ENCODE measurements around the gene MYL4. TPM values are rescaled to one million over a fixed set of nuclear protein-coding genes. Genes with fewer than 3 reads are reported as not detected.

MYL4 gene
- polyA plus RNA-seq, 1 of the 3 experiments (the other 2 are of a cell fraction) = not detected

DNA sequence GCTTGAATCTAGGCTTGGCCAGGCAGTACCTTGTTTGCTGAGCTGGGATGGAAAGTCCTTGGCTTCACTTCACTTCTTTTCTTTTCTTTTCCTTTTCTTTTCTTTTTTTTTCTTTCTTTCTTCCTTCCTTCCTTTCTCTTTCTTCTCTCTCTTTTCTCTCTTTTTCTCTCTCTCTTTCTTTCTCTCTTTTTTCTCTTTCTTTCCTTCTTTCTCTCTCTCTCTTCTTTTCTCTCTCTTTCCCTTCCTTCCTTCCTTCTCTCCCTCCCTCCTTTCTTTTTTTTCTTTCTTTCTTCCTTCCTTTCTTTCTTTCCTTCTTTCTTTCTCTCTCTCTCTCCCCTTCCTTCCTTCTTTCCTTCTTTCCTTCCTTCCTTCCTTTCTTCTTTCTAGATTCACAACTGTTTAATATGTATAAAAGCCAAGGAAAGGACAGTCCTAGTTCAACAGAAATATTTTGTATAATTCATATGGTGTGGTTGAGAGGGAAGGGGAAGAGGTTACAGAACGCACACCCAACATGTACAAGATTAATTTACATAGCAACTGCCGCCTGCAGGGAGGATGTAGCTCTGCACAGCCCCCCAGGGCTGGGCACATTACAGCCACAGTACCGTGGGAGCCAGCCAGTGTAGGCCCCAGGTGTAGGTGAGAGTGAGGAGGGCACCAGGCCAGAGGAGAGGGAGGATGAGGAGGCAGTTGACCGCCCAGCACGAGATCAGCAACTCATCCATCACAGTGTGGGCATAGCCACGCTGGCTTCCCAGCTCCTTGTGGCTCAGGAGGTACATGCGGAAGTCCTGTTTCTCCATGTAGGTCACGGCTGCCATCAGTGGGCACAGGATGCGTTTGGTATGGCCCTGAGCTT lies 34.8 kb downstream of the MYL4 start:
- no peak overlapping the region for H3K9ac ChIP-seq
- peaks cover 15% of the 10 kb centered on the region in 2 experiments for H3K4me1 ChIP-seq (ENCODE audit: control insufficient read depth in 1 of 2, insufficient read depth in 2 of 2, low read depth in 1 of 2, low read length in 1 of 2)
- TF ChIP-seq, protein P1, sequence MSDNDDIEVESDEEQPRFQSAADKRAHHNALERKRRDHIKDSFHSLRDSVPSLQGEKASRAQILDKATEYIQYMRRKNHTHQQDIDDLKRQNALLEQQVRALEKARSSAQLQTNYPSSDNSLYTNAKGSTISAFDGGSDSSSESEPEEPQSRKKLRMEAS (IDR thresholded peaks at IDR 0.05; ENCODE audit: low read depth) = no peak
- no peak for TF ChIP-seq MXI1 (IDR thresholded peaks at IDR 0.05; ENCODE audit: low read depth, low read length)
- no peak overlapping the region for H3K4me2 ChIP-seq
- no peaks in the 10 kb centered on the region for H4K20me1 ChIP-seq (ENCODE audit: insufficient read depth)
- peaks cover 22% of the 10 kb centered on the region for H3F3A ChIP-seq (replicated peaks; ENCODE audit: insufficient read depth)
- CTCF ChIA-PET = interaction anchor here (1.6 to 8.7 kb wide), 6 partner anchors 9 to 72 kb away, joined by 4 to 71 read pairs (median 12); partner anchors contain the start of gene ITGB3
- no peak overlapping the region for H2AFZ ChIP-seq (ENCODE audit: low read depth)
- no peaks in the 10 kb centered on the region for H3K27me3 ChIP-seq (ENCODE audit: insufficient read depth)
- H3K9me3 ChIP-seq = no peaks in the 10 kb centered on the region
- DNase-seq = no peak
- H3K79me2 ChIP-seq (ENCODE audit: insufficient read depth) = no peaks in the 10 kb centered on the region
- WGBS (ENCODE audit: low lambda C conversion rate) = 91% methylated on average over 9 of the region's 9 CpGs
- POLR2A ChIA-PET = interaction anchor here (0.5 kb wide), 1 partner anchor 10 kb away, joined by 3 read pairs; no protein-coding TSS in a partner anchor
- H3K9me2 ChIP-seq = no peaks in the 10 kb centered on the region
- no peaks in the 10 kb centered on the region for H3K36me3 ChIP-seq (replicated peaks in 1 of 2; ENCODE audit: control insufficient read depth in 1 of 2, insufficient read depth in 2 of 2, low read length in 1 of 2)
- no peak overlapping the region for H3K4me3 ChIP-seq (ENCODE audit: low read depth in 2 of 2, low read length in 1 of 2)
- H3K27ac ChIP-seq (ENCODE audit: low read depth in 2 of 2, low read length in 1 of 2) = no peak overlapping the region

DNA sequence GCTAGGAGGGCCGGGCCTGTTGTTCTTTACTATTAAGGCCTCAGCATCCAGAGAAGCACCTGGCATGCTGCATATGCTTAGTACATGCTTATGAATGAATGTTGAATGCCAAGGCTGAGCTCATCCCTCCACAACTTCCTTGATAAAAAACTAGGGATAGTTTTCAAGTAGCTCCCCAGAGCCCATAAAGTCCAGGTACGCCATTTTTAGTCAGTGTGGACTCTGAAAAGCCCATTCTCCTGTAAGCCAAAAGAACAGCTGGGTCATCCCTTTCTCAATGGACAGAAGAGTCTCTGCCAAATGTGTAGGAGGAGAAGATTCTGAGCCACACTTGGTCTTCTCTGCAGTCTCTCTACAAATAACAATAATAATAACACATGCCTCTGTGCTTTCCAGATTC lies 35.5 kb downstream of the MYL4 start:
- 83% methylated on average over 2 of the region's 2 CpGs for WGBS (ENCODE audit: low lambda C conversion rate)
- POLR2A ChIA-PET = no interaction called here
- TF ChIP-seq, protein P2, sequence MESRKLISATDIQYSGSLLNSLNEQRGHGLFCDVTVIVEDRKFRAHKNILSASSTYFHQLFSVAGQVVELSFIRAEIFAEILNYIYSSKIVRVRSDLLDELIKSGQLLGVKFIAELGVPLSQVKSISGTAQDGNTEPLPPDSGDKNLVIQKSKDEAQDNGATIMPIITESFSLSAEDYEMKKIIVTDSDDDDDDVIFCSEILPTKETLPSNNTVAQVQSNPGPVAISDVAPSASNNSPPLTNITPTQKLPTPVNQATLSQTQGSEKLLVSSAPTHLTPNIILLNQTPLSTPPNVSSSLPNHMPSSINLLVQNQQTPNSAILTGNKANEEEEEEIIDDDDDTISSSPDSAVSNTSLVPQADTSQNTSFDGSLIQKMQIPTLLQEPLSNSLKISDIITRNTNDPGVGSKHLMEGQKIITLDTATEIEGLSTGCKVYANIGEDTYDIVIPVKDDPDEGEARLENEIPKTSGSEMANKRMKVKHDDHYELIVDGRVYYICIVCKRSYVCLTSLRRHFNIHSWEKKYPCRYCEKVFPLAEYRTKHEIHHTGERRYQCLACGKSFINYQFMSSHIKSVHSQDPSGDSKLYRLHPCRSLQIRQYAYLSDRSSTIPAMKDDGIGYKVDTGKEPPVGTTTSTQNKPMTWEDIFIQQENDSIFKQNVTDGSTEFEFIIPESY (IDR thresholded peaks at IDR 0.05; ENCODE audit: borderline replicate concordance, low read depth) = no peak
- TF ChIP-seq GATA2 (CRISPR knock-in tag; IDR thresholded peaks at IDR 0.05) (no peak), RAD21 (IDR thresholded peaks at IDR 0.05; ENCODE audit: low read length) (no peak), NFIC (IDR thresholded peaks at IDR 0.05; ENCODE audit: borderline replicate concordance) (no peak), FOXJ3 (CRISPR knock-in tag; IDR thresholded peaks at IDR 0.05) (no peak), RFX5 (IDR thresholded peaks at IDR 0.05; ENCODE audit: low read length) (no peak), YY1 (IDR thresholded peaks at IDR 0.05; ENCODE audit: low read depth) (no peak), POLR2AphosphoS5 (IDR thresholded peaks at IDR 0.05; ENCODE audit: low read depth, low read length) (no peak), FOXM1 (IDR thresholded peaks at IDR 0.05; ENCODE audit: low read depth) (no peak), GABPA (IDR thresholded peaks at IDR 0.05; ENCODE audit: low read depth) (no peak), MXI1 (IDR thresholded peaks at IDR 0.05; ENCODE audit: low read depth, low read length) (no peak), MEF2A (IDR thresholded peaks at IDR 0.05; ENCODE audit: borderline replicate concordance, low read depth) (no peak)
- TF ChIP-seq, protein P3, sequence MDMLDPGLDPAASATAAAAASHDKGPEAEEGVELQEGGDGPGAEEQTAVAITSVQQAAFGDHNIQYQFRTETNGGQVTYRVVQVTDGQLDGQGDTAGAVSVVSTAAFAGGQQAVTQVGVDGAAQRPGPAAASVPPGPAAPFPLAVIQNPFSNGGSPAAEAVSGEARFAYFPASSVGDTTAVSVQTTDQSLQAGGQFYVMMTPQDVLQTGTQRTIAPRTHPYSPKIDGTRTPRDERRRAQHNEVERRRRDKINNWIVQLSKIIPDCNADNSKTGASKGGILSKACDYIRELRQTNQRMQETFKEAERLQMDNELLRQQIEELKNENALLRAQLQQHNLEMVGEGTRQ (IDR thresholded peaks at IDR 0.05; ENCODE audit: borderline replicate concordance, low read depth, low read length) = no peak
- Histone ChIP-seq H3K36me3 (replicated peaks in 1 of 2; ENCODE audit: control insufficient read depth in 1 of 2, insufficient read depth in 2 of 2, low read length in 1 of 2) (no peaks in the 10 kb centered on the region), H3K4me2 (no peak overlapping the region), H3K9me2 (no peaks in the 10 kb centered on the region), H3K27me3 (ENCODE audit: insufficient read depth) (no peaks in the 10 kb centered on the region), H3K79me2 (ENCODE audit: insufficient read depth) (no peaks in the 10 kb centered on the region), H3K9ac (no peak overlapping the region), H3K9me3 (no peaks in the 10 kb centered on the region), H3K4me3 (ENCODE audit: low read depth in 2 of 2, low read length in 1 of 2) (no peak overlapping the region), H3F3A (replicated peaks; ENCODE audit: insufficient read depth) (peaks cover 14% of the 10 kb centered on the region), H4K20me1 (ENCODE audit: insufficient read depth) (no peaks in the 10 kb centered on the region), H3K4me1 (ENCODE audit: control insufficient read depth in 1 of 2, insufficient read depth in 2 of 2, low read depth in 1 of 2, low read length in 1 of 2) (peaks cover 9 to 14% of the 10 kb centered on the region in 2 experiments), H3K27ac (ENCODE audit: low read depth in 2 of 2, low read length in 1 of 2) (no peak overlapping the region), H2AFZ (ENCODE audit: low read depth) (no peak overlapping the region)
- DNase-seq = no peak
- CTCF ChIA-PET = interaction anchor here (1.7 to 8.7 kb wide), 5 partner anchors 8 to 71 kb away, joined by 4 to 71 read pairs (median 8); partner anchors contain the start of gene ITGB3
